Upper lobe of right lung (tissue), 1 donor: ENCODE results near the gene GLIPR2. TPM values are rescaled to one million over a fixed set of nuclear protein-coding genes. Genes with fewer than 3 reads are reported as not detected.
A peak's percentile ranks its signal among the peaks of the same experiment; 100 is the strongest.

Experiments used
- ATAC-seq: fragments of 200-7000 bp; cut with Tn5 transposase; one replicate; pipeline ENCODE4 v1.9.1; 2020; ENCODE audit warnings: mild to moderate bottlenecking, moderate library complexity
- DNase-seq: peaks from one replicate; pipeline ENCODE4 v3.0.0-alpha.2; 2020
- H3K27ac ChIP-seq: fragments of 200-600 bp; one replicate; pipeline ENCODE4 v1.8.0; 2022
- H3K27me3 ChIP-seq: fragments of 200-600 bp; one replicate; pipeline ENCODE4 v1.8.0; 2022; ENCODE audit warnings: mild to moderate bottlenecking
- H3K36me3 ChIP-seq: fragments of 200-600 bp; one replicate; pipeline ENCODE4 v1.8.0; 2022
- H3K4me1 ChIP-seq: fragments of 200-600 bp; one replicate; pipeline ENCODE4 v1.8.0; 2022
- H3K4me3 ChIP-seq: fragments of 200-600 bp; one replicate; pipeline ENCODE4 v1.8.0; 2022; ENCODE audit warnings: mild to moderate bottlenecking
- H3K9me3 ChIP-seq: fragments of 200-600 bp; one replicate; pipeline ENCODE4 v1.8.0; 2022
- intact Hi-C: fragments of 100-400 bp; cut with DNase I; formaldehyde crosslinking; loops from one replicate; pipeline ENCODE4 v1.11.0; 2022
- total RNA-seq: library from RNA; stranded (reverse); fragmentation: NEBNext Ultra II Directional; extraction: Animal tissue kit (Norgen Biotek cat#: 25700); gene quantifications from one replicate; pipeline ENCODE4 v1.2.1, GENCODE V29; 2021
- TF ChIP-seq, protein P1 (sequence below): fragments of 200-600 bp; IDR thresholded peaks from one replicate; pipeline ENCODE4 v1.8.0; 2022; ENCODE audit warnings: antibody characterized with exemption
- donor health status: DM: no; HTN: yes; CAD: no; lungs with severe emphysema.

The GLIPR2 gene
- total RNA-seq, 1 donor from 2014 or later = 64.9 TPM

- ATAC-seq (no peak), DNase-seq (no peak)
- Histone ChIP-seq H3K27me3 (no peaks in the 10 kb centered on the region), H3K9me3 (no peaks in the 10 kb centered on the region), H3K36me3 (no peaks in the 10 kb centered on the region), H3K4me3 (no peak overlapping the region), H3K4me1 (peaks cover 12% of the 10 kb centered on the region), H3K27ac (no peak overlapping the region)
- intact Hi-C loops = no loop called here
- TF ChIP-seq, protein P1, sequence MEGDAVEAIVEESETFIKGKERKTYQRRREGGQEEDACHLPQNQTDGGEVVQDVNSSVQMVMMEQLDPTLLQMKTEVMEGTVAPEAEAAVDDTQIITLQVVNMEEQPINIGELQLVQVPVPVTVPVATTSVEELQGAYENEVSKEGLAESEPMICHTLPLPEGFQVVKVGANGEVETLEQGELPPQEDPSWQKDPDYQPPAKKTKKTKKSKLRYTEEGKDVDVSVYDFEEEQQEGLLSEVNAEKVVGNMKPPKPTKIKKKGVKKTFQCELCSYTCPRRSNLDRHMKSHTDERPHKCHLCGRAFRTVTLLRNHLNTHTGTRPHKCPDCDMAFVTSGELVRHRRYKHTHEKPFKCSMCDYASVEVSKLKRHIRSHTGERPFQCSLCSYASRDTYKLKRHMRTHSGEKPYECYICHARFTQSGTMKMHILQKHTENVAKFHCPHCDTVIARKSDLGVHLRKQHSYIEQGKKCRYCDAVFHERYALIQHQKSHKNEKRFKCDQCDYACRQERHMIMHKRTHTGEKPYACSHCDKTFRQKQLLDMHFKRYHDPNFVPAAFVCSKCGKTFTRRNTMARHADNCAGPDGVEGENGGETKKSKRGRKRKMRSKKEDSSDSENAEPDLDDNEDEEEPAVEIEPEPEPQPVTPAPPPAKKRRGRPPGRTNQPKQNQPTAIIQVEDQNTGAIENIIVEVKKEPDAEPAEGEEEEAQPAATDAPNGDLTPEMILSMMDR = no peak
Measured at GRCh38 chr9:36132086-36132485, 4.4 kb upstream of the GLIPR2 start.

DNA sequence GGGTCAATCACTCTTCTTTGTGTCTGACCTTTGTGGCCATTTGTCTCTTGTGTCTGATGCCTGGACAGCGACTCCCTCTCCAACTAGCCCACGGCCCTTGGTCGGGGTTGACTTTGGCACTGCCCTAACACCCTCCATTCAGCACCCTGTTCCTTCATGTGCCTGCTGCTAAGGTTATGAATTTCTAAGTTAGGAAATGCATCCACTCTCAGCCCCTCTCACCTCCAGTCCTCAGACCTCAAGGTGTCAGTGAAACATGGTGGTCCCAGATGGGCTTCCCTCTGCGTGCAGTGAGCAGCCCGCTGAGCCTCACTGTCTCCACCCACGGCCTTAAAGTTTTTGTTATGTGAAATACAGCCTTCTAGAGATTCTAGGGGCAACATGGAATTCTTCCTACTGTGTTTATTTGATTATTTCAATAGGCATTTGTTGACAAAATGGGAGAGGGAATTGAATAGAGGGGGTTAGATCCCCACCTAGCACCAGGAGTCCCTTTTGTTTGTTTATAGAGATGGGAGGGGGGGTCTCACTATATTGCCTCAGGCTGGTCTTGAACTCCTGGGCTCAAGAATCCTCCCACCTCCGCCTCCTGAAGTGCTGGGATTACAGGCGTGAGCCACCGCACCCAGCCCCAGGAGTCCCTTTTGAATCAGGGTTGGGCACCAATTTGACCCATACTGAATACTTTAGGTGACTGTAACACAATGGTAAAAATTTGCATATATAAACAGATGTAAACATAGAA is 1.6 kb upstream of the GLIPR2 start:
- intact Hi-C loops = no loop called here
- ATAC-seq (no peak), DNase-seq (no peak)
- TF ChIP-seq, protein P1 = no peak
- Histone ChIP-seq H3K4me1 (peaks cover 14% of the 10 kb centered on the region), H3K27ac (no peak overlapping the region), H3K36me3 (no peaks in the 10 kb centered on the region), H3K27me3 (no peaks in the 10 kb centered on the region), H3K9me3 (no peaks in the 10 kb centered on the region), H3K4me3 (no peak overlapping the region)

DNA sequence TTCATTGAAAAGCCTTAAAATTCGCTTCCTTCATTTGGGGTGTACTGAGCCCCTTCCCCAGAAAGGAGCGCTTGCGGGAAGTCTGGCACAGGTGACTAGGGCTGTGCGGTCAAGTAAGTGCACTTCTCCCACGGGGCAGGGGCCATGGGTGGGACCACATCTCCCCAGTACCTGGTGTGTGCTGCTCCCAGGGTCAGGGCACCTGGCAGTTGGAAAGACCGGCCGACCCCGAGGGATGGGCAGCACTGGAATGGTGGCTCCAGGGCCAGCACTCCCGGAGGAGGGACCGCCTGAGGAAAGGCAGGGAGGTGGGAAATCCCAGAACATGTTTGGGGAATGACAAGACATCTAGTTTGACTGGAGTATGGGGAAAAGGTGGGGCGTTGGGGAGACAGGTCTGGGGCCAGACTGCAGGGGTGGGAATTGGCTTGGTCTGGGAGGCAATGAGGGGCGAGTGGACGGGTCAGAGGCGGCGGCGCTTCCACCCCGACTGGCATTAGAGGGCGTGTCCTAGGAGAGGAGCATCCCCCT is 727 bp upstream of the GLIPR2 start:
- ATAC-seq = no peak
- peak overlapping the region; percentile 83 for H3K4me3 ChIP-seq

GRCh38 chr9:36136894-36137391 is 410 bp downstream of the GLIPR2 start:
- Histone ChIP-seq H3K27ac (peak overlapping the region; percentile 79), H3K4me3 (peak overlapping the region; percentile 83), H3K4me1 (peaks cover 33% of the 10 kb centered on the region), H3K9me3 (no peaks in the 10 kb centered on the region), H3K27me3 (no peaks in the 10 kb centered on the region), H3K36me3 (no peaks in the 10 kb centered on the region)
- intact Hi-C loops = no loop called here
- no peak for DNase-seq
- ATAC-seq = peak; percentile 5
- TF ChIP-seq, protein P1 = no peak

More for the DNA sequence above, 727 bp upstream of the GLIPR2 start:
- TF ChIP-seq, protein P1 = no peak
- Histone ChIP-seq H3K9me3 (no peaks in the 10 kb centered on the region), H3K27ac (peak overlapping the region; percentile 79), H3K36me3 (no peaks in the 10 kb centered on the region), H3K4me1 (peaks cover 23% of the 10 kb centered on the region), H3K27me3 (no peaks in the 10 kb centered on the region)
- no peak for DNase-seq
- intact Hi-C loops = no loop called here

DNA sequence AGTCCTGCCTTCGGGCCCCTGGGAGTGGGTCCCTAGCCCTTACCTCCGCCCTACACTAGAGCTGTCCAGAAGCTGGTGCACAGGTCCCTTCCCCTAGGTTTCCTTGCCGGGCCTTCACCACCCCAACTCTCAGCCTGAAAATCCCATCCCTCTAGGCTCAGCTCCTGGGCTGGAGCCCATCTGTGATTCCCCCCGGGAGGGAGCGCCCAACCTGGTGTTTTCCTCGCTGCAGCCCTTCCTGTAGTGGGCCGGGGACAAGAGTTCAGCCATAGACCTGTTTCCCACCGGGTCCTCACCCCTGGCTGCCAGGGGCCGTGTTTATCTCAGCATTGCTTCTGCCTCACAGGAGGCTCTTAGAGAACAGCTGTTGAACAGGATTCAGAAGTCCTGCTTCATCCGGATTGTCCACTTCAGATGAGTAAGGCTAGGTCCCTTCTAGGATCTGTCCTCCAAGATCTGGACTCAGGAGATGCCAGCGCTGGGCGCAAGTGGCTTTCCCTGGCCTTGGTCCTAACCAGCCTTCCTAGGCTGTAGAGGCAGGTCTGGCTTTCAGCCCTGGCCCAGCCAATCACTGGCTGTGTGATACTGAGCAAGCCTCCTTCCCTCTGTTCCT is 965 bp downstream of the GLIPR2 start:
- H3K27me3 ChIP-seq = no peaks in the 10 kb centered on the region
- intact Hi-C loops = no loop called here
- H3K27ac ChIP-seq = peak overlapping the region; percentile 79
- H3K9me3 ChIP-seq = no peaks in the 10 kb centered on the region
- peaks cover 39% of the 10 kb centered on the region for H3K4me1 ChIP-seq
- ATAC-seq = peak; percentile 5
- H3K36me3 ChIP-seq = no peaks in the 10 kb centered on the region
- no peak for DNase-seq
- peak overlapping the region; percentile 83 for H3K4me3 ChIP-seq
- TF ChIP-seq, protein P1 = no peak
